Measurements from ENCODE around the gene TBX3. TPM values are rescaled to one million over a fixed set of nuclear protein-coding genes. Genes with fewer than 3 reads are reported as not detected.
"Not testable (repeated sequence)": the region's sequence is repeated elsewhere in the genome, so short reads cannot be mapped to it uniquely, and the experiment has no call there.

TBX3 gene
- total RNA-seq, 2 donors from 2014 or later, result 0.81 to 3.5 TPM

- ATAC-seq (ENCODE audit: insufficient number of reproducible peaks, low FRiP score, low read depth) (no peak), DNase-seq (ENCODE audit: low spot score) (no peak)
- no peaks in the 10 kb centered on the region for H3K9me3 ChIP-seq
- H3K36me3 ChIP-seq, result no peaks in the 10 kb centered on the region
- TF ChIP-seq CTCF (IDR thresholded peaks at IDR 0.05), result no peak
- no peak overlapping the region for H3K4me3 ChIP-seq
- H3K4me1 ChIP-seq (ENCODE audit: control insufficient read depth in 1 of 2, low read depth in 2 of 2), result no peaks in the 10 kb centered on the region
- H3K27ac ChIP-seq, result no peak overlapping the region
- H3K27me3 ChIP-seq (replicated peaks; ENCODE audit: insufficient read depth), result no peaks in the 10 kb centered on the region
These were observed 37.3 kb upstream of the TBX3 start for GRCh38 chr12:114721266-114721665.

GRCh38 chr12:114713466-114714215, 29.7 kb upstream of the TBX3 start:
- no peak for TF ChIP-seq CTCF (IDR thresholded peaks at IDR 0.05)
- H3K36me3 ChIP-seq, result no peaks in the 10 kb centered on the region
- no peak overlapping the region for H3K4me3 ChIP-seq
- no peak for DNase-seq (ENCODE audit: low spot score)
- no peak for ATAC-seq (ENCODE audit: insufficient number of reproducible peaks, low FRiP score, low read depth)
- peaks cover 7% of the 10 kb centered on the region for H3K27me3 ChIP-seq (replicated peaks; ENCODE audit: insufficient read depth)
- H3K4me1 ChIP-seq (ENCODE audit: control insufficient read depth in 1 of 2, low read depth in 2 of 2), result no peaks in the 10 kb centered on the region
- no peaks in the 10 kb centered on the region for H3K9me3 ChIP-seq
- H3K27ac ChIP-seq, result no peak overlapping the region

GRCh38 chr12:114711689-114712152, 27.7 kb upstream of the TBX3 start:
- H3K27me3 ChIP-seq (replicated peaks; ENCODE audit: insufficient read depth), result peaks cover 7% of the 10 kb centered on the region
- no peak for TF ChIP-seq CTCF (IDR thresholded peaks at IDR 0.05)
- no peaks in the 10 kb centered on the region for H3K36me3 ChIP-seq
- ATAC-seq (ENCODE audit: insufficient number of reproducible peaks, low FRiP score, low read depth), result no peak
- no peaks in the 10 kb centered on the region for H3K4me1 ChIP-seq (ENCODE audit: control insufficient read depth in 1 of 2, low read depth in 2 of 2)
- no peak for DNase-seq (ENCODE audit: low spot score)
- H3K4me3 ChIP-seq, result no peak overlapping the region
- no peak overlapping the region for H3K27ac ChIP-seq
- H3K9me3 ChIP-seq, result no peaks in the 10 kb centered on the region

GRCh38 chr12:114710151-114710550, 26.2 kb upstream of the TBX3 start:
- peaks cover 7% of the 10 kb centered on the region for H3K27me3 ChIP-seq (replicated peaks; ENCODE audit: insufficient read depth)
- no peak for ATAC-seq (ENCODE audit: insufficient number of reproducible peaks, low FRiP score, low read depth)

GRCh38 chr12:114709112-114709511, 25.1 kb upstream of the TBX3 start:
- Histone ChIP-seq H3K4me1 (ENCODE audit: control insufficient read depth in 1 of 2, low read depth in 2 of 2) (no peaks in the 10 kb centered on the region), H3K27ac (no peak overlapping the region), H3K27me3 (replicated peaks; ENCODE audit: insufficient read depth) (peaks cover 7% of the 10 kb centered on the region), H3K4me3 (no peak overlapping the region), H3K9me3 (no peaks in the 10 kb centered on the region), H3K36me3 (no peaks in the 10 kb centered on the region)
- ATAC-seq (ENCODE audit: insufficient number of reproducible peaks, low FRiP score, low read depth) (no peak), DNase-seq (ENCODE audit: low spot score) (no peak)
- TF ChIP-seq CTCF (IDR thresholded peaks at IDR 0.05), result no peak

More at GRCh38 chr12:114710151-114710550, 26.2 kb upstream of the TBX3 start:
- no peaks in the 10 kb centered on the region for H3K4me1 ChIP-seq (ENCODE audit: control insufficient read depth in 1 of 2, low read depth in 2 of 2)
- H3K9me3 ChIP-seq, result no peaks in the 10 kb centered on the region
- DNase-seq (ENCODE audit: low spot score), result no peak
- H3K36me3 ChIP-seq, result no peaks in the 10 kb centered on the region
- no peak for TF ChIP-seq CTCF (IDR thresholded peaks at IDR 0.05)
- no peak overlapping the region for H3K27ac ChIP-seq
- no peak overlapping the region for H3K4me3 ChIP-seq

- not testable (repeated sequence) for H3K4me3 ChIP-seq; DNase-seq (ENCODE audit: low spot score); H3K27ac ChIP-seq; H3K27me3 ChIP-seq (replicated peaks; ENCODE audit: insufficient read depth); H3K36me3 ChIP-seq; H3K9me3 ChIP-seq; ATAC-seq (ENCODE audit: insufficient number of reproducible peaks, low FRiP score, low read depth); H3K4me1 ChIP-seq (ENCODE audit: control insufficient read depth in 1 of 2, low read depth in 2 of 2)
These were observed 24.6 kb upstream of the TBX3 start for GRCh38 chr12:114708598-114708997.

Measured in thoracic aorta (tissue), 2 donors.